ENCODE measurements around the gene COPZ2. TPM values are rescaled to one million over a fixed set of nuclear protein-coding genes. Genes with fewer than 3 reads are reported as not detected.
"Not testable (repeated sequence)": the region's sequence is repeated elsewhere in the genome, so short reads cannot be mapped to it uniquely, and the experiment has no call there.

Gene COPZ2
- total RNA-seq, 1 donor from 2014 or later: 4.0 TPM

DNA sequence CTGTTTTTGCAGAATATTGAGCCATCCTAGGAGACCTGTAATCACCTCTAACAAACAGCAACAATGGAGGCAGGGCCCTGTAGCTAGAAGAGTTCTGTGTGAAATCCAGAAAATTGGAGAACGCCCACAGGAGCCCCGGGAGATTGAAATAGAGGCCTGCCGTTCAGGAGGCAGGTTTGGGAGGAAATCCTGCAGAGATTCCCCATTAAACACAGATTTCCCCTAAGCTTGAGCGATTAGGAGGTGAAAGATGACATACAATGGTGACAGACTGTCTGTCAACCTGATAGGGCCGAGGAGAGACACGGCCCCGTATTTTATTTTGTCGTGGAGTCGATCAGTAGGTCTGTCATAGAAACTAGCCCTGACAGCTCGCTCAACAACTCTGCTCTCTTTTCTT lies 48.4 kb downstream of the COPZ2 start:
- TF ChIP-seq, protein P1, sequence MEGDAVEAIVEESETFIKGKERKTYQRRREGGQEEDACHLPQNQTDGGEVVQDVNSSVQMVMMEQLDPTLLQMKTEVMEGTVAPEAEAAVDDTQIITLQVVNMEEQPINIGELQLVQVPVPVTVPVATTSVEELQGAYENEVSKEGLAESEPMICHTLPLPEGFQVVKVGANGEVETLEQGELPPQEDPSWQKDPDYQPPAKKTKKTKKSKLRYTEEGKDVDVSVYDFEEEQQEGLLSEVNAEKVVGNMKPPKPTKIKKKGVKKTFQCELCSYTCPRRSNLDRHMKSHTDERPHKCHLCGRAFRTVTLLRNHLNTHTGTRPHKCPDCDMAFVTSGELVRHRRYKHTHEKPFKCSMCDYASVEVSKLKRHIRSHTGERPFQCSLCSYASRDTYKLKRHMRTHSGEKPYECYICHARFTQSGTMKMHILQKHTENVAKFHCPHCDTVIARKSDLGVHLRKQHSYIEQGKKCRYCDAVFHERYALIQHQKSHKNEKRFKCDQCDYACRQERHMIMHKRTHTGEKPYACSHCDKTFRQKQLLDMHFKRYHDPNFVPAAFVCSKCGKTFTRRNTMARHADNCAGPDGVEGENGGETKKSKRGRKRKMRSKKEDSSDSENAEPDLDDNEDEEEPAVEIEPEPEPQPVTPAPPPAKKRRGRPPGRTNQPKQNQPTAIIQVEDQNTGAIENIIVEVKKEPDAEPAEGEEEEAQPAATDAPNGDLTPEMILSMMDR (conservative IDR thresholded peaks at IDR 0.05): no peak
- H3K4me1 Mint-ChIP-seq: peaks cover 85% of the 10 kb centered on the region

DNA sequence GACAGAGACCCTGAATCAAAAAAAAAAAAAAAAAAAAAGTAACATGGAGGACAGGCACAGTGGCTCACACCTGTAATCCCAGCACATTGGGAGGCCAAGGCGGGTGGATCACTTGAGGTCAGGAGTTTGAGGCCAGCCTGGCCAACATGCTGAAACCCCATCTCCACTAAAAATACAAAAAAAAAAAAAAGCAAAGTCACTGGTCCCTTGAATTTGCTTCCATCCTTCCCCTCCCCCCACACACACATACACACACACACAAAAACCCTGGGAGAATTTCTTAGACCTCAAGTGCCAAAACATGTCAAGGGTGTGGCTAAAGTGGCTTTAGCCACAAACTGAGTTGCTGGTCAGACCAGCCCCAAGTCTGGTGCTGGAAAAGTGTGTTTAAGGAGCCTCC lies 49.2 kb downstream of the COPZ2 start:
- H3K4me1 Mint-ChIP-seq: peaks cover 87% of the 10 kb centered on the region
- not testable (repeated sequence) for H3K27me3 Mint-ChIP-seq (ENCODE audit: low read depth); H3K9me3 Mint-ChIP-seq; DNase-seq (ENCODE audit: low read depth, low spot score)
- peak overlapping the region; percentile 97 for H3K27ac Mint-ChIP-seq (ENCODE audit: unreplicated experiment)
- peaks cover 20% of the 10 kb centered on the region for H3K36me3 Mint-ChIP-seq (ENCODE audit: low read depth)
- H3K4me3 Mint-ChIP-seq: peak overlapping the region; percentile 4

More for the DNA sequence above, 48.4 kb downstream of the COPZ2 start:
- Mint-ChIP-seq H3K36me3 (ENCODE audit: low read depth) (peaks cover 13% of the 10 kb centered on the region), H3K9me3 (no peaks in the 10 kb centered on the region), H3K4me3 (peak overlapping the region; percentile 31), H3K27me3 (ENCODE audit: low read depth) (peaks cover 6% of the 10 kb centered on the region), H3K27ac (ENCODE audit: unreplicated experiment) (peak overlapping the region; percentile 91)
- DNase-seq (ENCODE audit: low read depth, low spot score): no peak

DNA sequence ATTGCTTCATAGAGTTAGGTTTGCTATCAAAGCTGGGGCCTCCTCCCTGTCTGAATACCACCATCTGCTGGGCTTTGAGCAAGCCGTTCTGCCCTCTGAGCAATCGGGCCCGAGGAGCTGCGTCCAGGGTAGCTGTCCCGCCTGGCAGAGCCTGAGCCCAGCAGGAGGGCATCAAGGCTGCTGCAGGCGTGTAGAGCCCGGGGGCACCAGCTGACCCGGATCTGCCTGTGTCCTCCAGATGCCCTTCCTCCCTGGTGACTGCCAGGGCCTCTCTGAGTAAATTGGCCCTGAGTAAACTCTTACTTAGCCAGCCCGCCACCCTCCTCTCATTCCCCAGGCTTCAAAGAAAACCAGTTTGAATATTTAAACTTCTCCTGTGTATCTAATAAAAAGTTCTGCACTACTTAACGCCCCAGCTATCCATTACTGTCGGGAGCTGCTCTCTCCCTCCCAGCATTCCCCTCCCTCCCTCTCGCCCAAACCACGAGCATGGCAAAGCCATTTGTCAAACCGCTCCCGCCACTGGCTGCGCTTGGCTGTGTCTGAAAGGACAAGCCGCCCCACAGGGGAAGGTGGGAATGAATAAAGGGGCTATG lies 50.3 kb downstream of the COPZ2 start:
- Mint-ChIP-seq H3K4me3 (peak overlapping the region; percentile 51), H3K36me3 (ENCODE audit: low read depth) (peaks cover 25% of the 10 kb centered on the region), H3K4me1 (peaks cover 85% of the 10 kb centered on the region), H3K9me3 (no peaks in the 10 kb centered on the region), H3K27ac (ENCODE audit: unreplicated experiment) (peak overlapping the region; percentile 97), H3K27me3 (ENCODE audit: low read depth) (peaks cover 6% of the 10 kb centered on the region)
- TF ChIP-seq, protein P1 (conservative IDR thresholded peaks at IDR 0.05): no peak
- DNase-seq (ENCODE audit: low read depth, low spot score): no peak

DNA sequence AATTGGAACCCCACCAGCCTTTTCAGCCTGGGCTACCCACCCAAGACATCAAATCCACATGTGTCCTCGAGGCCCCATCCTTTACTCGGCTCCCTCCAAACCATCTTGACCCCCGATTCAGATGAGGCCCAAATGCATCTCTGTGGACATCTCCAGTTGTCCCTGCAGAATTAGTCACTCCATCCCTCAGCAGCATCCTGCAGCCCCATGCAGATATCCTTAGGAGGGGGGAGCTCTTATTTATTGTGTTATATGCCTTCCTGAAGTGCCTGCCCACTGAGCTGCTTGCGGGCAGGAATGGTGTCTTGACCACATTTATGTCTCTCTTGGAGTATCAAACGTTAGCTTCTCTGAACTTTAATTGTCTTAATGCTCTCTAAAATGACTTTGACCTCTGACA lies 51.1 kb downstream of the COPZ2 start:
- TF ChIP-seq, protein P1 (conservative IDR thresholded peaks at IDR 0.05): no peak
- Mint-ChIP-seq H3K36me3 (ENCODE audit: low read depth) (peaks cover 29% of the 10 kb centered on the region), H3K27ac (ENCODE audit: unreplicated experiment) (peak overlapping the region; percentile 76), H3K9me3 (no peaks in the 10 kb centered on the region), H3K4me1 (peaks cover 85% of the 10 kb centered on the region), H3K27me3 (ENCODE audit: low read depth) (peaks cover 6% of the 10 kb centered on the region), H3K4me3 (peak overlapping the region; percentile 68)
- no peak for DNase-seq (ENCODE audit: low read depth, low spot score)

DNA sequence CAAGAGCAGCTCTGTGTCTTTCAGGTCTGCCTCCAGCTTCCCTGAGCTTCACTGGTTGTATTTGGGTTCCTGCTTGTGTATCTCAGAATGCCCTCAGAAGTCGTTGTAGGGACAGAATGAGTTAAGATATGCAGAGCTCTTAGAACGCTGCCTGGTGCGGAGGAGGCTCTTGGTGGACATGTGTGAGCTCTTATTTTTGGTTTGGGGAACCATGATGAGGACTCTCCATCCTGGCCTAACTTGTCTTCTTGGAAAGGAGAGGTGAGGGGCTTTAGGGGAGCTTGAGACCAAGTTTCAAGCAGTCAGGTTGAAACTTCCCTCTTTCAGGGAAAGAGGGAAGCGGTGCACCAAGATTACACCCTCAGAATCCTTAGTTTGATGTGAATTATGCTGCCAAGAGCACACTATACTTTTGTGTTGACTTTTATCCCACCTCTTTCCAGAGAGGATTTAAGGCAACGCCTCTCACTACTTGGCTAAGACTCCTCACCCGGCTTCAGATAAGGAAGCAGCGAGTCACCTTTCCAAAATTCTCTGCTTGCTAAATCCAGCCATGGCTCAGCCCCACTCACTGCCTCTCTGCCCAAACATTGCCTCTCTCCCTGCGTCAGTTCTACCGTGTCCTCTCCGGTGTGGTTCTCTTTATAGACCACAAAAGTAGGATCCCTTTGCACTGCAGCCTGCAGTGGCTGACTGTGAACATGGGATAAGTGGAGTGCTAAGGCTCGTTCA lies 53.9 kb downstream of the COPZ2 start:
- DNase-seq (ENCODE audit: low read depth, low spot score): no peak
- Mint-ChIP-seq H3K27me3 (ENCODE audit: low read depth) (peaks cover 4% of the 10 kb centered on the region), H3K9me3 (no peaks in the 10 kb centered on the region), H3K36me3 (ENCODE audit: low read depth) (peaks cover 44% of the 10 kb centered on the region), H3K4me1 (peaks cover 77% of the 10 kb centered on the region), H3K27ac (ENCODE audit: unreplicated experiment) (peak overlapping the region; percentile 85), H3K4me3 (peak overlapping the region; percentile 4)
- TF ChIP-seq, protein P1 (conservative IDR thresholded peaks at IDR 0.05): no peak
